Measurements from ENCODE around the gene FNBP1. TPM values are rescaled to one million over a fixed set of nuclear protein-coding genes. Genes with fewer than 3 reads are reported as not detected.
"Not testable (repeated sequence)": the region's sequence is repeated elsewhere in the genome, so short reads cannot be mapped to it uniquely, and the experiment has no call there.

FNBP1 gene
- total RNA-seq, 2 donors from 2014 or later, result 17.1 to 17.9 TPM

GRCh38 chr9:129983891-129984290 lies 59.1 kb downstream of the FNBP1 start:
- Histone ChIP-seq H3K27me3 (no peaks in the 10 kb centered on the region), H3K36me3 (replicated peaks in 1 of 2; ENCODE audit: insufficient read depth in 1 of 2, low read depth in 2 of 2) (no peaks in the 10 kb centered on the region), H3K27ac (no peak overlapping the region), H3K4me3 (no peak overlapping the region), H3K9me3 (no peaks in the 10 kb centered on the region), H3K4me1 (no peaks in the 10 kb centered on the region)
- 66% methylated on average over 2 of the region's 2 CpGs for whole genome bisulfite sequencing, 2 donors
- ATAC-seq (no peak), DNase-seq (no peak)
- intact Hi-C loops (cut with DNase I), result no loop called here
- no peak for TF ChIP-seq CTCF (IDR thresholded peaks at IDR 0.05)

- DNase-seq, result peak in 2 of 4 donors; percentile 7 to 39
- TF ChIP-seq CTCF (IDR thresholded peaks at IDR 0.05), result no peak
- no peak for TF ChIP-seq POLR2A (IDR thresholded peaks at IDR 0.05)
These were observed 61.6 kb downstream of the FNBP1 start for GRCh38 chr9:129981180-129981907.

GRCh38 chr9:129980224-129980623 lies 62.8 kb downstream of the FNBP1 start:
- H3K4me1 ChIP-seq; DNase-seq; H3K27ac ChIP-seq; H3K4me3 ChIP-seq; intact Hi-C loops (cut with DNase I); ATAC-seq; H3K9me3 ChIP-seq; H3K27me3 ChIP-seq; H3K36me3 ChIP-seq (replicated peaks in 1 of 2; ENCODE audit: insufficient read depth in 1 of 2, low read depth in 2 of 2): not testable (repeated sequence)
- 97 to 99% methylated on average over 8 to 9 of the region's 9 CpGs for WGBS, 2 donors

More at GRCh38 chr9:129981180-129981907, 61.6 kb downstream of the FNBP1 start:
- ATAC-seq, result no peak
- WGBS, 2 donors, result 84 to 89% methylated on average over 15 of the region's 15 CpGs
- H3K4me1 ChIP-seq, result no peaks in the 10 kb centered on the region
- no peaks in the 10 kb centered on the region for H3K9me3 ChIP-seq
- no peaks in the 10 kb centered on the region for H3K27me3 ChIP-seq
- peaks cover 0 to 3% of the 10 kb centered on the region in 2 donors for H3K36me3 ChIP-seq (replicated peaks in 1 of 2; ENCODE audit: insufficient read depth in 1 of 2, low read depth in 2 of 2)
- no peak overlapping the region for H3K4me3 ChIP-seq
- intact Hi-C loops (cut with DNase I), result no loop called here
- no peak overlapping the region for H3K27ac ChIP-seq

GRCh38 chr9:129979071-129979745 lies 63.8 kb downstream of the FNBP1 start:
- Histone ChIP-seq H3K36me3 (replicated peaks in 1 of 2; ENCODE audit: insufficient read depth in 1 of 2, low read depth in 2 of 2) (peaks cover 0 to 3% of the 10 kb centered on the region in 2 donors), H3K4me3 (no peak overlapping the region), H3K27me3 (no peaks in the 10 kb centered on the region), H3K4me1 (no peaks in the 10 kb centered on the region), H3K9me3 (no peaks in the 10 kb centered on the region), H3K27ac (no peak overlapping the region)
- no peak for DNase-seq
- WGBS, 2 donors, result 87 to 88% methylated on average over 8 of the region's 8 CpGs
- no peak for ATAC-seq
- TF ChIP-seq CTCF (IDR thresholded peaks at IDR 0.05), result no peak
- TF ChIP-seq POLR2A (IDR thresholded peaks at IDR 0.05), result no peak
- intact Hi-C loops (cut with DNase I), result no loop called here

GRCh38 chr9:129972816-129973215 lies 70.2 kb downstream of the FNBP1 start:
- WGBS, 2 donors, result 87 to 93% methylated on average over 4 of the region's 4 CpGs
- no peak overlapping the region for H3K27ac ChIP-seq
- ATAC-seq, result no peak

More at GRCh38 chr9:129972816-129973215, 70.2 kb downstream of the FNBP1 start:
- intact Hi-C loops (cut with DNase I), result no loop called here
- DNase-seq, result no peak
- Histone ChIP-seq H3K9me3 (no peaks in the 10 kb centered on the region), H3K36me3 (replicated peaks in 1 of 2; ENCODE audit: insufficient read depth in 1 of 2, low read depth in 2 of 2) (peaks cover 0 to 3% of the 10 kb centered on the region in 2 donors), H3K4me3 (no peak overlapping the region), H3K4me1 (peaks cover 10% of the 10 kb centered on the region), H3K27me3 (no peaks in the 10 kb centered on the region)
- TF ChIP-seq POLR2A (IDR thresholded peaks at IDR 0.05), result no peak
- no peak for TF ChIP-seq CTCF (IDR thresholded peaks at IDR 0.05)

Measured in body of pancreas (tissue), 4 donors.